GM21390 (cell line): ENCODE results near the gene OCA2.
A peak's percentile ranks its signal among the peaks of the same experiment; 100 is the strongest.

Source experiments
- ATAC-seq: cut with Tn5 transposase; IDR thresholded peaks from one replicate; pipeline ENCODE4 v1.9.1; 2021; ENCODE audit not compliant: unreplicated experiment

Gene OCA2

GRCh38 chr15:28105793-28106192 lies 6.7 kb upstream of the OCA2 start:
- no peak for ATAC-seq

GRCh38 chr15:28105224-28105791 lies 6.2 kb upstream of the OCA2 start:
- ATAC-seq, result no peak

- ATAC-seq, result no peak
Observed at GRCh38 chr15:28104326-28104725, 5.2 kb upstream of the OCA2 start.

GRCh38 chr15:28103831-28104230 lies 4.7 kb upstream of the OCA2 start:
- ATAC-seq, result no peak

GRCh38 chr15:28101983-28102441 lies 2.9 kb upstream of the OCA2 start:
- no peak for ATAC-seq

- ATAC-seq, result no peak
Observed at GRCh38 chr15:28101201-28101600, 2.1 kb upstream of the OCA2 start.

- ATAC-seq, result no peak
Observed at GRCh38 chr15:28100516-28101195, 1.5 kb upstream of the OCA2 start.

- no peak for ATAC-seq
Observed at GRCh38 chr15:28099555-28100140, 533 bp upstream of the OCA2 start.

GRCh38 chr15:28098360-28098765 lies 752 bp downstream of the OCA2 start:
- no peak for ATAC-seq

GRCh38 chr15:28097656-28098359 lies 1.3 kb downstream of the OCA2 start:
- no peak for ATAC-seq

- no peak for ATAC-seq
Observed at GRCh38 chr15:28096670-28097431, 2.3 kb downstream of the OCA2 start.

GRCh38 chr15:28096411-28096669 lies 2.8 kb downstream of the OCA2 start:
- peak; percentile 6 for ATAC-seq

GRCh38 chr15:28094732-28095521 lies 4.2 kb downstream of the OCA2 start:
- no peak for ATAC-seq

- no peak for ATAC-seq
Observed at GRCh38 chr15:28093752-28094535, 5.2 kb downstream of the OCA2 start.

GRCh38 chr15:28091313-28091712 lies 7.8 kb downstream of the OCA2 start:
- no peak for ATAC-seq

- peak; percentile 99 for ATAC-seq
Observed at GRCh38 chr15:28086175-28086703, 12.9 kb downstream of the OCA2 start.

- no peak for ATAC-seq
Observed at GRCh38 chr15:28085489-28086174, 13.5 kb downstream of the OCA2 start.

- ATAC-seq, result no peak
Observed at GRCh38 chr15:28084547-28084946, 14.6 kb downstream of the OCA2 start.
